ENCODE data around the gene ELAVL4. TPM values are rescaled to one million over a fixed set of nuclear protein-coding genes. Genes with fewer than 3 reads are reported as not detected.

The ELAVL4 gene
- polyA plus RNA-seq, 1 donor: 25.1 TPM

DNA sequence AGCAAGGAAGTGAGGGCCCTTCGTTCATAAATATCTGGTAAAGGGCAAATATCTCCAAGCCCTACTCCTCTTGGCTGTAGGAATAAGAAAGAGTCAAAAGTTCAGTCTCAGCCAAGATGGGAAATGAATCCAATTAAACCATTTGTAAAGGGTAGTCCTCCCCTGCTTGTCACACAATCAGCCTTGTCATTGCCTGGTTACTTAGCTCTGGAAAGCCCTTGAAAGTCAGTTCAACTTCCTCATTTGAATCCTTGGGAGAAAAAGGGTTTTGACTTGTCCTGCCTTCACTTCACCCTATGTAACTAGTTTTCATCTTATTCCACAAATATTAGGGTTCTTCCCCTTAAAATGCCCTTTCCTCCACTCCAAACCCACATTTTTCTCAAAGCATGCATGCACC is 100.0 kb downstream of the ELAVL4 start:
- Histone ChIP-seq H3K27me3 (ENCODE audit: control insufficient read depth, insufficient read depth, low read length) (no peaks in the 10 kb centered on the region), H3K4me1 (ENCODE audit: control insufficient read depth, insufficient read depth, low read length) (no peaks in the 10 kb centered on the region), H3K27ac (ENCODE audit: low read length) (no peak overlapping the region), H3K36me3 (ENCODE audit: control insufficient read depth, insufficient read depth, low read length) (no peaks in the 10 kb centered on the region), H3K9me3 (ENCODE audit: control insufficient read depth, low read depth, low read length) (no peaks in the 10 kb centered on the region), H3K4me3 (ENCODE audit: low read length) (no peak overlapping the region)
- no peak for DNase-seq
- WGBS (ENCODE audit: insufficient coverage, low lambda C conversion rate): no CpG with 5 or more reads among the region's 1 CpG

DNA sequence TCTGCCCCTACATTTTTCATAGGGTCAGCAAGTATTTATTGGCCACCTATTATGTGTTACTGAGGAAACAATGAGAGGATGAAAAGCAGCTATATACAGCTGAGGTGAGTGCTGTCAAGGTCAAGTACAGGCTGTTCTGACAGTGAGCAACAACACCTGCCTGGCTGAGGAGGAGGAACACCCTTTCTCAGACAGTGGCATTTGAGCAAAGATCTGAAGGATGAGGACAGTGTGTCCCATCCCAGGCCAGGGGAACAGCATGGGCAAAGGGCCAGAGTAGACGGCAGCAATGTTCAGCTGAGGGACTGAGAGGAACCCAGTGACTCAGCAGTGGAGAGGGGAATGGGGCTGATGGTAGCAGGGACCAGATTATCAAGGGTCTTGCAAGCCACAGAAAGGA is 101.0 kb downstream of the ELAVL4 start:
- Histone ChIP-seq H3K27me3 (ENCODE audit: control insufficient read depth, insufficient read depth, low read length) (no peaks in the 10 kb centered on the region), H3K36me3 (ENCODE audit: control insufficient read depth, insufficient read depth, low read length) (no peaks in the 10 kb centered on the region), H3K4me3 (ENCODE audit: low read length) (no peak overlapping the region), H3K9me3 (ENCODE audit: control insufficient read depth, low read depth, low read length) (no peaks in the 10 kb centered on the region), H3K27ac (ENCODE audit: low read length) (no peak overlapping the region), H3K4me1 (ENCODE audit: control insufficient read depth, insufficient read depth, low read length) (no peaks in the 10 kb centered on the region)
- no peak for DNase-seq
- WGBS (ENCODE audit: insufficient coverage, low lambda C conversion rate): no CpG with 5 or more reads among the region's 1 CpG

DNA sequence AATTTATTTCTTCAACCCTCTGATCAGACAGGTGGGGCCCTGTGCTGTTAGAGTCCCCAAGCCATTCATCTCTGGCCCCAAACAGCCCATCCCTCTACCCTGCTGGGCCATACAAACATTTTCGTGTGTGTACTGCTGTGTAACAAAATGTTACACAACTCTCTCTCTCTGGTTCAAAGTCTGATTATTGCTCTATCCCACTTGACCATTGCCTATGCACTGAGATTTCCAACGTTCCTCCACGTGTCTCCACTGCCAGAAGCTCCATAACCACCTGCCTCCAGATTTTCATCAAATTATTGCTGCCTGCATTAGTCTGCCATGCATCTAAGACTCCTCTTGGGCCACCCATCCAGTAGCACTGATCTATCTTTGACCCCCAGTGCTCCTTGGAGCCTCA is 104.8 kb downstream of the ELAVL4 start:
- no CpG with 5 or more reads among the region's 3 CpGs for WGBS (ENCODE audit: insufficient coverage, low lambda C conversion rate)
- H3K27me3 ChIP-seq (ENCODE audit: control insufficient read depth, insufficient read depth, low read length): no peaks in the 10 kb centered on the region
- no peaks in the 10 kb centered on the region for H3K4me1 ChIP-seq (ENCODE audit: control insufficient read depth, insufficient read depth, low read length)
- H3K27ac ChIP-seq (ENCODE audit: low read length): no peak overlapping the region
- H3K36me3 ChIP-seq (ENCODE audit: control insufficient read depth, insufficient read depth, low read length): no peaks in the 10 kb centered on the region
- no peak overlapping the region for H3K4me3 ChIP-seq (ENCODE audit: low read length)
- peak; percentile 4 to 8 for DNase-seq
- no peaks in the 10 kb centered on the region for H3K9me3 ChIP-seq (ENCODE audit: control insufficient read depth, low read depth, low read length)

DNA sequence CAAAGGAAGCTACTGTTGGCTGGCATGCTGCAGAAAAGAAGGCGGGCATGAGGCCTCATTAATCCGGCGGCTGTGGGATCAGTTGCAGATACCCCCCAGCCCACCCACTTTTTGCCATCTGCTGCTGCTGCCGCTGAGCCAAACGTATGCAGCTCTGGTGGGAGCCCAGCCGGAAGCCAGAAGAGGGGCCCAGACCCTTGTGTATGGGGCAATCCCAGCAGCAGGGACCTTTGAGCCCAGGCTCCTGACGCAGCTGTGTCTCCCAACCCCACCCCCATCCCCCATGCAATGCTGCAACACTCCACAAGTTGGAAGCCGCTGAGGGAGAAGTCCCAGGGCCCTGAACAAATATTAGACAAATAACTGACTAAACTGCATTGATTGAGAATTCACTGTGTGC is 106.0 kb downstream of the ELAVL4 start:
- Histone ChIP-seq H3K27me3 (ENCODE audit: control insufficient read depth, insufficient read depth, low read length) (no peaks in the 10 kb centered on the region), H3K4me3 (ENCODE audit: low read length) (no peak overlapping the region), H3K36me3 (ENCODE audit: control insufficient read depth, insufficient read depth, low read length) (no peaks in the 10 kb centered on the region), H3K9me3 (ENCODE audit: control insufficient read depth, low read depth, low read length) (no peaks in the 10 kb centered on the region), H3K4me1 (ENCODE audit: control insufficient read depth, insufficient read depth, low read length) (no peaks in the 10 kb centered on the region), H3K27ac (ENCODE audit: low read length) (no peak overlapping the region)
- DNase-seq: peak; percentile 35 to 52
- WGBS (ENCODE audit: insufficient coverage, low lambda C conversion rate): no CpG with 5 or more reads among the region's 8 CpGs

DNA sequence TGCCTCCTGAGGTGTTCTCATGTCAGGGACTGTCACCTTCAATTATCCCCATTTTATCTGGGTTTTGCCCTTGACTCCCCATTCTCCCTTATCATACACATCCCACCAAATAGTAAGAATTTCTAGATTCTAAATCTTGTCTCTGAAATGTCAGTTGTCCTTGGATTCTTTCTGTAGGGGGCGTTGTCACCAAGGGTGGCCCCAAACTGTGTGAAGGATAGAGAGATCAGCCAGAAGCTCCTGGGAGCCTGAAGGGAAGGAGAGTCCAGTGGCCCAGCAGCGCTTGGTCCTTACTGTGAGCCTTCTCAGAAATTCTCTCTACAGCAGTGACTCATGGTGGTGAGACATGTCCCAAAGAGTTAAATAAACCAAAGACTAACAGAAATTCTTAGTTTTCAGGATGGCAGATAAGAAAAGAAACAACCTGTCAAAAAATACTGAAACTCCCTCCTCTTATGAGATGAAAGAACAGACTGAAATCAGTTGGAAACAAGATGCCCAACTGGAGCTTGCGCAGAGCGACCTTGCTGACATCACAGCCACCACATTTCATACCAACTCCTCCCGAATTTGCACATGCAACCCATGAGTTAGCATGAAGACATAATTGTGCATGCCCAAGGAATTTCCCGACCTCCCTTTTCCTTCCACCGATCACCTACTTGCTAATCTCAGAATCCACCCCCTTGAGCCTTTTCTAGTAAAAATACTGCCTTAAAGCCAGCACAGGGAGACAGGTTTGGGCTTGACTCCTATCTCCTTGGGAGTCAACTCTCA is 109.8 kb downstream of the ELAVL4 start:
- no peak for DNase-seq
- Histone ChIP-seq H3K36me3 (ENCODE audit: control insufficient read depth, insufficient read depth, low read length) (no peaks in the 10 kb centered on the region), H3K27me3 (ENCODE audit: control insufficient read depth, insufficient read depth, low read length) (no peaks in the 10 kb centered on the region), H3K27ac (ENCODE audit: low read length) (no peak overlapping the region), H3K4me3 (ENCODE audit: low read length) (no peak overlapping the region), H3K9me3 (ENCODE audit: control insufficient read depth, low read depth, low read length) (no peaks in the 10 kb centered on the region), H3K4me1 (ENCODE audit: control insufficient read depth, insufficient read depth, low read length) (no peaks in the 10 kb centered on the region)
- no CpG with 5 or more reads among the region's 7 CpGs for WGBS (ENCODE audit: insufficient coverage, low lambda C conversion rate)

DNA sequence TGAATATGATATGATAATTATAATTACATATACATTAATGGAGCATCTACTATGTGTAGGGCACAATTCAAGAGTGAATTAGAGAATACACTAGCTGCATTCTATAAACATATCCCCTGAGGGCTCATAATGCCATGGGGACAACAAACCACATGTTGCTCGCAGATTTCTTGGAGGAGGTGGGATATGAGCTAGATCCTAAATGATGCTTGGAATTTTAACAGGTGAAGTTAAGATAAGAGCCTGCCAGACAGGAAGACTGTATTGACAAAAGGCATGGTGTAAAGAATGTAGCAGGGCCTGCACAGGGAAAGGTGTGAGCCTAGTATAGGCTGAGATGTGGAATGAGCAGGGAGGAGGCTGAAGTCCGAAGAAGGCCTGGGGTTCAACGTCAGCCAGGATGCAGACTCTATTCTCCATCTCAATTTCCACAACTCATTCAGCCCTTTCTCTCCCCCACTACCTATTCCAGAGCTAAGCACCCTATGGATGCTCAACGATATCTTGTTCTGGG is 120.2 kb downstream of the ELAVL4 start:
- no peak for DNase-seq
- H3K4me3 ChIP-seq (ENCODE audit: low read length): no peak overlapping the region
- no peaks in the 10 kb centered on the region for H3K36me3 ChIP-seq (ENCODE audit: control insufficient read depth, insufficient read depth, low read length)
- WGBS (ENCODE audit: insufficient coverage, low lambda C conversion rate): 20% methylated on average over 1 of the region's 4 CpGs
- H3K9me3 ChIP-seq (ENCODE audit: control insufficient read depth, low read depth, low read length): no peaks in the 10 kb centered on the region
- H3K27me3 ChIP-seq (ENCODE audit: control insufficient read depth, insufficient read depth, low read length): no peaks in the 10 kb centered on the region
- H3K4me1 ChIP-seq (ENCODE audit: control insufficient read depth, insufficient read depth, low read length): no peaks in the 10 kb centered on the region
- no peak overlapping the region for H3K27ac ChIP-seq (ENCODE audit: low read length)

DNA sequence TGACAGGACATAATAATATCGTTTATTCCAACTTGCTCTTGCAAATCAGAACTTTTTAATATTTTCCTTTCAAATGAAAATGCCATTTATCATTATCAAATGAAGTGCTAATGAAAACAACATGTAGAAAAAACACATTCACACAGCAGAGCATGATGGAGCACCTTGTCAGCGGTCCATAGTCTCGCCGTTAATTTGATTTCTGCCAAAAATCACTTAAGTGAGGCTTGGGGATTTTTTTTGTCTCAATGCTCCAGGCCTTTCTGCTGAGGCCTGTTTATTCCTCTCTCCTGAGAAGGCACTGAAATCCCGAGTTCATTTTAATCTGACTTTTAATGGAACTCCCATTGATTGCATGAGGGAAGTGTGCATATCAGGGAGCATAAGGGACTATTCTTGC is 122.5 kb downstream of the ELAVL4 start:
- Histone ChIP-seq H3K4me1 (ENCODE audit: control insufficient read depth, insufficient read depth, low read length) (no peaks in the 10 kb centered on the region), H3K9me3 (ENCODE audit: control insufficient read depth, low read depth, low read length) (no peaks in the 10 kb centered on the region), H3K4me3 (ENCODE audit: low read length) (no peak overlapping the region), H3K27ac (ENCODE audit: low read length) (no peak overlapping the region), H3K27me3 (ENCODE audit: control insufficient read depth, insufficient read depth, low read length) (no peaks in the 10 kb centered on the region), H3K36me3 (ENCODE audit: control insufficient read depth, insufficient read depth, low read length) (no peaks in the 10 kb centered on the region)
- WGBS (ENCODE audit: insufficient coverage, low lambda C conversion rate): 91% methylated on average over 1 of the region's 5 CpGs
- DNase-seq: no peak

DNA sequence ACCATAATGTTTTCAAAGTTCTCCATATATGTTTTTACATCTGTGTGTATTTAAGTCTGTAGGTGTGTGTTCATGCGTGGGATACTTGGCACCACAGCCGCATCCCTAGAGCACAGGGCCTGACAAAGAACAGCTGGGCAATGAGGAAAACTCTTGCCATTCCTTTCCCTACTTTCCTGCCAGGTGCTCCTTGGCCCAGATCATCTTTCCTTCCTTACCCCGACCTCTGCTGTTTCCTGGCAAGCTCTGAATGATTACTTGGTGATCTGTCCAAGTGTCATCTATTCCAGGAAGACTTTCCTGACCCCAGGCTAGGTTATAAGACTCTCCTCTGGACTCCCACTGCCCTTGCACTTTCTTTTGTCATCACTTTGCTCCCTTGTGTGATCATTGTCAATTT is 123.6 kb downstream of the ELAVL4 start:
- WGBS (ENCODE audit: insufficient coverage, low lambda C conversion rate): 80% methylated on average over 2 of the region's 3 CpGs
- no peak overlapping the region for H3K4me3 ChIP-seq (ENCODE audit: low read length)
- no peak overlapping the region for H3K27ac ChIP-seq (ENCODE audit: low read length)
- no peaks in the 10 kb centered on the region for H3K9me3 ChIP-seq (ENCODE audit: control insufficient read depth, low read depth, low read length)
- no peaks in the 10 kb centered on the region for H3K36me3 ChIP-seq (ENCODE audit: control insufficient read depth, insufficient read depth, low read length)
- H3K27me3 ChIP-seq (ENCODE audit: control insufficient read depth, insufficient read depth, low read length): no peaks in the 10 kb centered on the region
- no peak for DNase-seq
- no peaks in the 10 kb centered on the region for H3K4me1 ChIP-seq (ENCODE audit: control insufficient read depth, insufficient read depth, low read length)

DNA sequence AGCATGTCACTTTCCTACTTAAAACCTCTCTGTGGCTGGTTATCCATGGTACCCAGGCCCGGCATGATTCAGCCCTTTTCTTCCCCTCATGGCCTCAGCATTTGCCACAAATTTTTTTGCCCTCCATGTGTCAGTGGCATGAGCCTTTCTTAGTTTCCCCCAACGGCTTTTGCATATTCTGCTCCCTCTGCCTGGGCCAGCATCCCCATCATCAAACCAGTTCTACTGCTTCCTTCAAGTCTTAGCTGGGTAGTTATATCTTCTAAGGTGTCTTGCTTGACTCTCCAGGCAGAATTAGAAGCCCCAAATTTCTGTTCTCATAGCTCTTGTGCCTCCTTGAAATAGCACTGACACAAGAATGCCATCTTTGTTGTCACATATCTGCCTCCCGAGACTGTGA is 127.9 kb downstream of the ELAVL4 start:
- no peaks in the 10 kb centered on the region for H3K4me1 ChIP-seq (ENCODE audit: control insufficient read depth, insufficient read depth, low read length)
- no peaks in the 10 kb centered on the region for H3K9me3 ChIP-seq (ENCODE audit: control insufficient read depth, low read depth, low read length)
- WGBS (ENCODE audit: insufficient coverage, low lambda C conversion rate): 100% methylated on average over 1 of the region's 3 CpGs
- H3K4me3 ChIP-seq (ENCODE audit: low read length): no peak overlapping the region
- H3K36me3 ChIP-seq (ENCODE audit: control insufficient read depth, insufficient read depth, low read length): no peaks in the 10 kb centered on the region
- no peak overlapping the region for H3K27ac ChIP-seq (ENCODE audit: low read length)
- no peak for DNase-seq
- no peaks in the 10 kb centered on the region for H3K27me3 ChIP-seq (ENCODE audit: control insufficient read depth, insufficient read depth, low read length)

DNA sequence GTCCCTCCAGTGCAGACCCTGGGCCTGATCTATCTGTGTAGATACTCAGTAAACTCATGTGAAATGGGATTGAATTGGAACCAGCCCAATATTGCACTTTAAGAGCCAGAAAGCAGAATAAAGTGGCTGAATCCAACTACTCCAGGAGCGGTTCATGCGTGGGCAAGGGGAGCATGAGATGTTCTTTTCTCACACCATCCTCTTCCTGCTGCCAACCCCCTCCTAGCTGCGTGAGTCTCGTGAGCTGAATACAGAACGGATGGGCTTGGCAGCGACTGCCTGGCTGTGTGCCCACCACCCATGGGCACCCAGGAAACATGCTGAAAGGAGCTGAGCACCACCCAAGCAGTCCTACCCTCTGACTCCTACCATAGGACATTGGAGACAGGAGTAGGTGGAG is 128.3 kb downstream of the ELAVL4 start:
- DNase-seq: no peak
- Histone ChIP-seq H3K36me3 (ENCODE audit: control insufficient read depth, insufficient read depth, low read length) (no peaks in the 10 kb centered on the region), H3K27me3 (ENCODE audit: control insufficient read depth, insufficient read depth, low read length) (no peaks in the 10 kb centered on the region), H3K4me3 (ENCODE audit: low read length) (no peak overlapping the region), H3K4me1 (ENCODE audit: control insufficient read depth, insufficient read depth, low read length) (no peaks in the 10 kb centered on the region), H3K27ac (ENCODE audit: low read length) (no peak overlapping the region), H3K9me3 (ENCODE audit: control insufficient read depth, low read depth, low read length) (no peaks in the 10 kb centered on the region)
- no CpG with 5 or more reads among the region's 6 CpGs for WGBS (ENCODE audit: insufficient coverage, low lambda C conversion rate)

DNA sequence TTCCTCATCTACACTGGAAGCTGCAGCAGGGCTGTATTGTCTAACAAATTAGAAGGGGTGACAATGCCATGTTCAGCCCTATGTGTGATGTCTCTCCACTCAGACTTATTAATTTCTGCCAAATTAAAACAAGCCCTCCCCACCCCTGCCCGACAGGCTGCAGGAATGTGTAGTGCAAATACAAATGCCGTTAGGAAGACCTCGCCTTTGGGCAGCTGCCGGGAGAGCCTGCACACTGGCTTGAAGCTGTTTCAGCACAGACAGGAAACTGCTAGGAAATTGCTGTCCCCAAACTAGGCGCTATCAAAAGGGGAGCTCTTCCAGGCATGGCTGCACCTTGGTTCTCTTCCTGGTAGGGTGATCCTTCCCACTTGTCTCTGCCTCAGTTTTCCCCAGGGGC is 135.2 kb downstream of the ELAVL4 start:
- Histone ChIP-seq H3K27ac (ENCODE audit: low read length) (no peak overlapping the region), H3K4me3 (ENCODE audit: low read length) (no peak overlapping the region), H3K9me3 (ENCODE audit: control insufficient read depth, low read depth, low read length) (no peaks in the 10 kb centered on the region), H3K27me3 (ENCODE audit: control insufficient read depth, insufficient read depth, low read length) (no peaks in the 10 kb centered on the region), H3K36me3 (ENCODE audit: control insufficient read depth, insufficient read depth, low read length) (no peaks in the 10 kb centered on the region), H3K4me1 (ENCODE audit: control insufficient read depth, insufficient read depth, low read length) (no peaks in the 10 kb centered on the region)
- DNase-seq: no peak
- WGBS (ENCODE audit: insufficient coverage, low lambda C conversion rate): no CpG with 5 or more reads among the region's 5 CpGs

Data from large intestine (tissue), 3 donors.